ENCODE data around the gene EML4. TPM values are rescaled to one million over a fixed set of nuclear protein-coding genes. Genes with fewer than 3 reads are reported as not detected.

Gene EML4
- total and polyA plus RNA-seq, 2 of the 13 experiments (the other 11 are each of a cell fraction or from before 2014, with no cell fraction given): 243 to 476 TPM

DNA sequence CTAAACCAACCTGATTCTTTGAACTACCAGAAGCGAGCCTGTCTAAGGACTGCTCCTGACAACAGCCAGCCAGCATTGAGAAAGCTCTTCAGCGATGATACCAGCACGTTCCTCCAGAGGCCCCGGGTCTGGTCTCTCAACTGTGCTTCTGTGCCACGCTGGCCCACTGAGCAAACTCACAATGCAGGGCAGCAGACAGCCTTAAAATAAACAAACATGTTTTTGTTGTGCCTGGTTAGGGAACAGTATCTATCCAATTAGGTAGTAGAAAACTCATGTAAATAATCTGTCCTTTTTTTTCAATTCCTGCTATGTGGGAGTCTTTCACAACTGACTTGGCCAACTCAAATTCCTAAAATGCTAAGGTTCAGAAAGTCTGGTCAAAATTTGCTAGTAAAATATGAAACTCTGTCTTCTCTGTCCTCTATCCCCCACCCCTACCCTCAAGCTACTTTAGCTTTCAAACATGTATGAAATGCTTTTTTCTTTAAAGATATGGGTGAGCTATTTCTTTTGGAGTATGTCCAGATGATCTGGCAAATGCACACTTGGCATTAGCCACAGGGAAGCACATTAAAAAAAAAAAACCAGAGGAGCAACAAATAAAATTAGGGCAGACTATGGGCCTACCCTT is 21.4 kb upstream of the EML4 start (continued):
- TF ChIP-seq ZFP37 (CRISPR knock-in tag; IDR thresholded peaks at IDR 0.05; ENCODE audit: borderline replicate concordance) (no peak), ZNF788 (CRISPR knock-in tag; IDR thresholded peaks at IDR 0.05; ENCODE audit: borderline replicate concordance) (no peak), GATAD1 (CRISPR knock-in tag; IDR thresholded peaks at IDR 0.05) (no peak), NFIB (CRISPR knock-in tag; IDR thresholded peaks at IDR 0.05; ENCODE audit: borderline replicate concordance) (no peak), ZNF225 (CRISPR knock-in tag; IDR thresholded peaks at IDR 0.05) (no peak), RXRA (CRISPR knock-in tag; IDR thresholded peaks at IDR 0.05) (0 out of 2 replicates have a peak, but pooled peaks have one; percentile 22), HNRNPUL1 (IDR thresholded peaks at IDR 0.05; ENCODE audit: low read depth, low read length) (no peak), ZNF431 (CRISPR knock-in tag; IDR thresholded peaks at IDR 0.05; ENCODE audit: borderline replicate concordance, low read depth) (no peak), ZNF614 (CRISPR knock-in tag; IDR thresholded peaks at IDR 0.05; ENCODE audit: borderline replicate concordance) (peak; percentile 60; the same call in 1 of the 2 replicates), BRCA1 (CRISPR knock-in tag; IDR thresholded peaks at IDR 0.05) (no peak), HNRNPK (IDR thresholded peaks at IDR 0.05; ENCODE audit: low read depth, low read length, poor library complexity, severe bottlenecking) (no peak), SRF (IDR thresholded peaks at IDR 0.05; ENCODE audit: low read depth, low read length) (no peak), ARHGAP35 (CRISPR knock-in tag; IDR thresholded peaks at IDR 0.05; ENCODE audit: borderline replicate concordance) (no peak), ZNF850 (CRISPR knock-in tag; conservative IDR thresholded peaks at IDR 0.05) (no peak), ARNT2 (CRISPR knock-in tag; IDR thresholded peaks at IDR 0.05; ENCODE audit: low read depth) (no peak), ZNF558 (CRISPR knock-in tag; IDR thresholded peaks at IDR 0.05; ENCODE audit: borderline replicate concordance) (no peak), SRSF9 (IDR thresholded peaks at IDR 0.05; ENCODE audit: borderline replicate concordance, insufficient read depth, low read depth, low read length, poor library complexity, severe bottlenecking) (no peak), NCOA1 (CRISPR knock-in tag; IDR thresholded peaks at IDR 0.05) (no peak), SATB2 (CRISPR knock-in tag; IDR thresholded peaks at IDR 0.05) (no peak), RXRB (CRISPR knock-in tag; IDR thresholded peaks at IDR 0.05; ENCODE audit: borderline replicate concordance) (no peak), NFRKB (IDR thresholded peaks at IDR 0.05) (no peak)
- TF ChIP-seq, protein P1, sequence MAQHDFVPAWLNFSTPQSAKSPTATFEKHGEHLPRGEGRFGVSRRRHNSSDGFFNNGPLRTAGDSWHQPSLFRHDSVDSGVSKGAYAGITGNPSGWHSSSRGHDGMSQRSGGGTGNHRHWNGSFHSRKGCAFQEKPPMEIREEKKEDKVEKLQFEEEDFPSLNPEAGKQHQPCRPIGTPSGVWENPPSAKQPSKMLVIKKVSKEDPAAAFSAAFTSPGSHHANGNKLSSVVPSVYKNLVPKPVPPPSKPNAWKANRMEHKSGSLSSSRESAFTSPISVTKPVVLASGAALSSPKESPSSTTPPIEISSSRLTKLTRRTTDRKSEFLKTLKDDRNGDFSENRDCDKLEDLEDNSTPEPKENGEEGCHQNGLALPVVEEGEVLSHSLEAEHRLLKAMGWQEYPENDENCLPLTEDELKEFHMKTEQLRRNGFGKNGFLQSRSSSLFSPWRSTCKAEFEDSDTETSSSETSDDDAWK (CRISPR knock-in tag; IDR thresholded peaks at IDR 0.05): no peak
- TF ChIP-seq, protein P2, sequence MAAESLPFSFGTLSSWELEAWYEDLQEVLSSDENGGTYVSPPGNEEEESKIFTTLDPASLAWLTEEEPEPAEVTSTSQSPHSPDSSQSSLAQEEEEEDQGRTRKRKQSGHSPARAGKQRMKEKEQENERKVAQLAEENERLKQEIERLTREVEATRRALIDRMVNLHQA (CRISPR knock-in tag; IDR thresholded peaks at IDR 0.05): no peak
- TF ChIP-seq, protein P3, sequence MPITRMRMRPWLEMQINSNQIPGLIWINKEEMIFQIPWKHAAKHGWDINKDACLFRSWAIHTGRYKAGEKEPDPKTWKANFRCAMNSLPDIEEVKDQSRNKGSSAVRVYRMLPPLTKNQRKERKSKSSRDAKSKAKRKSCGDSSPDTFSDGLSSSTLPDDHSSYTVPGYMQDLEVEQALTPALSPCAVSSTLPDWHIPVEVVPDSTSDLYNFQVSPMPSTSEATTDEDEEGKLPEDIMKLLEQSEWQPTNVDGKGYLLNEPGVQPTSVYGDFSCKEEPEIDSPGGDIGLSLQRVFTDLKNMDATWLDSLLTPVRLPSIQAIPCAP (CRISPR knock-in tag; IDR thresholded peaks at IDR 0.05; ENCODE audit: low read depth): no peak
- TF ChIP-seq, protein P4, sequence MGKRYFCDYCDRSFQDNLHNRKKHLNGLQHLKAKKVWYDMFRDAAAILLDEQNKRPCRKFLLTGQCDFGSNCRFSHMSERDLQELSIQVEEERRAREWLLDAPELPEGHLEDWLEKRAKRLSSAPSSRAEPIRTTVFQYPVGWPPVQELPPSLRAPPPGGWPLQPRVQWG (CRISPR knock-in tag; IDR thresholded peaks at IDR 0.05; ENCODE audit: borderline replicate concordance, low read depth): no peak
- TF ChIP-seq, protein P5, sequence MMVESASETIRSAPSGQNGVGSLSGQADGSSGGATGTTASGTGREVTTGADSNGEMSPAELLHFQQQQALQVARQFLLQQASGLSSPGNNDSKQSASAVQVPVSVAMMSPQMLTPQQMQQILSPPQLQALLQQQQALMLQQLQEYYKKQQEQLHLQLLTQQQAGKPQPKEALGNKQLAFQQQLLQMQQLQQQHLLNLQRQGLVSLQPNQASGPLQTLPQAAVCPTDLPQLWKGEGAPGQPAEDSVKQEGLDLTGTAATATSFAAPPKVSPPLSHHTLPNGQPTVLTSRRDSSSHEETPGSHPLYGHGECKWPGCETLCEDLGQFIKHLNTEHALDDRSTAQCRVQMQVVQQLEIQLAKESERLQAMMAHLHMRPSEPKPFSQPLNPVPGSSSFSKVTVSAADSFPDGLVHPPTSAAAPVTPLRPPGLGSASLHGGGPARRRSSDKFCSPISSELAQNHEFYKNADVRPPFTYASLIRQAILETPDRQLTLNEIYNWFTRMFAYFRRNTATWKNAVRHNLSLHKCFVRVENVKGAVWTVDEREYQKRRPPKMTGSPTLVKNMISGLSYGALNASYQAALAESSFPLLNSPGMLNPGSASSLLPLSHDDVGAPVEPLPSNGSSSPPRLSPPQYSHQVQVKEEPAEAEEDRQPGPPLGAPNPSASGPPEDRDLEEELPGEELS (CRISPR knock-in tag; IDR thresholded peaks at IDR 0.05): peak; percentile 31; the same call in 1 of the 2 replicates

All from HepG2 (cell line).